Adrenal gland (tissue), 5 donors: ENCODE measurements around the gene IDH2.

Source experiments
- CTCF ChIP-seq, 6 experiments: fragments of 450-650 bp in 4 of 6; fragments of 200-600 bp in 2 of 6; sonication (generic) in 1 of 6; IDR thresholded peaks; 1 replicate in 5 of 6; 2 replicates in 1 of 6; pipeline versions ENCODE4 v1.5.1 to v1.8.0; 2016 to 2021; ENCODE audit warnings: antibody characterized with exemption in 6 of 6, mild to moderate bottlenecking in 2 of 6, moderate library complexity in 1 of 6
- POLR2A ChIP-seq, 2 donors: fragments of 450-650 bp; IDR thresholded peaks; one replicate each; pipeline ENCODE4 v1.6.1; 2017; ENCODE audit warnings: antibody characterized with exemption in 2 of 2, mild to moderate bottlenecking in 2 of 2, moderate library complexity in 1 of 2
- donor health status: DM: no; HTN: no; CAD: no.

- TF ChIP-seq CTCF (IDR thresholded peaks at IDR 0.05) (no peak), POLR2A (IDR thresholded peaks at IDR 0.05) (no peak)
Measured at GRCh38 chr15:90078965-90079364, 23.3 kb downstream of the IDH2 start.
